ENCODE measurements around the gene MEF2A.

DNA sequence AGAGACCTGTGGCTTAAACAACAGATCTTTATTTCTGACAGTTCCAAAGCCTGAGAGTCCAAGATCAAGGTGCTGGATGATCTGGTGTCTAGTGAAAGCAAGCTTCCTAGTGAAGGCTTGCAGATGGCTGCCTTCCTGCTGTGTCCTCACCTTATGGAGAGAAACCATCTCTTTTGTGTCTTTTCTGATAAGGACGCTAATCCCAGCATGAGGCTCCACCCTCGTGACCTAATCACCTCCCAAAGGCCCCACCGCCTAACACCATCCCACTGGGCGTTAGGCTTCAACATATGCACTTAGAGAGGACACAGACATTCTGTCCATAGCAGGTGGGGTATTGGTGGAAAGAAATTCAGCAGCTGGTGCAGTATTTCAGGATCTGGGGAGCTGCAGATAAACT, 187.3 kb downstream of the MEF2A start:
- TF ChIP-seq POLR2AphosphoS5 (IDR thresholded peaks at IDR 0.05) (no peak), POLR2A (IDR thresholded peaks at IDR 0.05) (no peak)
- TF ChIP-seq, protein P1, sequence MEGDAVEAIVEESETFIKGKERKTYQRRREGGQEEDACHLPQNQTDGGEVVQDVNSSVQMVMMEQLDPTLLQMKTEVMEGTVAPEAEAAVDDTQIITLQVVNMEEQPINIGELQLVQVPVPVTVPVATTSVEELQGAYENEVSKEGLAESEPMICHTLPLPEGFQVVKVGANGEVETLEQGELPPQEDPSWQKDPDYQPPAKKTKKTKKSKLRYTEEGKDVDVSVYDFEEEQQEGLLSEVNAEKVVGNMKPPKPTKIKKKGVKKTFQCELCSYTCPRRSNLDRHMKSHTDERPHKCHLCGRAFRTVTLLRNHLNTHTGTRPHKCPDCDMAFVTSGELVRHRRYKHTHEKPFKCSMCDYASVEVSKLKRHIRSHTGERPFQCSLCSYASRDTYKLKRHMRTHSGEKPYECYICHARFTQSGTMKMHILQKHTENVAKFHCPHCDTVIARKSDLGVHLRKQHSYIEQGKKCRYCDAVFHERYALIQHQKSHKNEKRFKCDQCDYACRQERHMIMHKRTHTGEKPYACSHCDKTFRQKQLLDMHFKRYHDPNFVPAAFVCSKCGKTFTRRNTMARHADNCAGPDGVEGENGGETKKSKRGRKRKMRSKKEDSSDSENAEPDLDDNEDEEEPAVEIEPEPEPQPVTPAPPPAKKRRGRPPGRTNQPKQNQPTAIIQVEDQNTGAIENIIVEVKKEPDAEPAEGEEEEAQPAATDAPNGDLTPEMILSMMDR (IDR thresholded peaks at IDR 0.05): no peak

Measured in breast epithelium (tissue), 3 donors.